GM12878 (cell line): ENCODE measurements around the gene SATB2. TPM values are rescaled to one million over a fixed set of nuclear protein-coding genes. Genes with fewer than 3 reads are reported as not detected.

Experiments used
- ATAC-seq: fragments of 200-7000 bp; cut with Tn5 transposase; 3 replicates; pipeline ENCODE4 v1.9.1; 2020; ENCODE audit warnings: mild to moderate bottlenecking, moderate library complexity
- BruUV-seq: library from RNA; stranded (reverse); fragments of 400-500 nt; replicated peaks from 2 replicates; lab custom pipeline; 2021; lab: Mats Ljungman, UMichigan
- CTCF ChIA-PET: fragments of 300-600 bp; sonication (Branson Sonifier 250); formaldehyde crosslinking; extraction: SDS; loops from one replicate; lab custom pipeline; 2021; ENCODE audit warnings: inconsistent platforms; lab: Yijun Ruan, JAX
- POLR2A ChIA-PET: fragments of 350-600 bp; formaldehyde crosslinking; extraction: SDS; loops from one replicate; lab custom pipeline; 2021; ENCODE audit warnings: inconsistent platforms; lab: Charles Lee
- RAD21 ChIA-PET: fragments of 300-600 bp; sonication (Branson Sonifier 250); formaldehyde crosslinking; loops from one replicate; lab custom pipeline; 2023; ENCODE audit warnings: antibody characterized with exemption; ENCODE audit not compliant: unreplicated experiment; lab: Charles Lee
- SMC1A ChIA-PET: fragments of 300-600 bp; sonication (Branson Sonifier 250); formaldehyde crosslinking; loops from one replicate; lab custom pipeline; 2023; ENCODE audit not compliant: unreplicated experiment, uncharacterized antibody; lab: Charles Lee
- DNase-seq: peaks from one replicate; pipeline ENCODE4 v3.0.0-alpha.2; 2011; ENCODE audit warnings: low read depth, low spot score
- FAIRE-seq: peaks from 3 replicates; lab custom pipeline; 2011; peaks lifted over from hg19 to GRCh38; lab: Jason Lieb, UNC
- H2AFZ ChIP-seq: 2 replicates; pipeline ENCODE4 v1.6.0; 2011; ENCODE audit warnings: low read depth, low read length, control low read depth; ENCODE audit not compliant: control insufficient read depth
- H3K27ac ChIP-seq: 2 replicates; pipeline ENCODE4 v1.5.1; 2011; ENCODE audit warnings: control low read depth; ENCODE audit not compliant: control insufficient read depth, insufficient read depth
- H3K27me3 ChIP-seq, 2 experiments: replicated peaks in 1 of 2; 2 replicates each; pipeline versions ENCODE4 v1.6.0 to v1.6.1; 2011; ENCODE audit warnings: low read length in 1 of 2; ENCODE audit not compliant: control insufficient read depth in 2 of 2, insufficient read depth in 2 of 2
- H3K36me3 ChIP-seq, 2 experiments: 2 replicates each; pipeline ENCODE4 v1.5.1; 2011; ENCODE audit warnings: low read length in 1 of 2; ENCODE audit not compliant: control insufficient read depth in 2 of 2, insufficient read depth in 2 of 2
- H3K4me1 ChIP-seq: 2 replicates; pipeline ENCODE4 v1.6.1; 2011; ENCODE audit warnings: mild to moderate bottlenecking, low read length, moderate library complexity, mixed read lengths; ENCODE audit not compliant: control insufficient read depth, insufficient read depth
- H3K4me2 ChIP-seq: 2 replicates; pipeline ENCODE4 v1.6.0; 2011; ENCODE audit warnings: control low read depth; ENCODE audit not compliant: control insufficient read depth, insufficient read depth
- H3K4me3 ChIP-seq: fragments of 200-600 bp; sonication (generic); 2 replicates; pipeline ENCODE4 v1.5.1; 2016
- H3K79me2 ChIP-seq: 2 replicates; pipeline ENCODE4 v1.6.0; 2011; ENCODE audit warnings: low read length; ENCODE audit not compliant: control insufficient read depth, insufficient read depth
- H3K9ac ChIP-seq: 2 replicates; pipeline ENCODE4 v1.8.0; 2011; ENCODE audit warnings: low read length, control low read depth, mixed read lengths; ENCODE audit not compliant: control insufficient read depth, insufficient read depth
- H3K9me3 ChIP-seq: replicated peaks from 3 replicates; pipeline ENCODE4 v1.5.1; 2011; ENCODE audit warnings: mild to moderate bottlenecking, low read length; ENCODE audit not compliant: control insufficient read depth, insufficient read depth
- H4K20me1 ChIP-seq: 2 replicates; pipeline ENCODE4 v1.6.0; 2011; ENCODE audit not compliant: control insufficient read depth, insufficient read depth
- BACH1 ChIP-seq: fragments of 450-650 bp; IDR thresholded peaks from 2 replicates; pipeline ENCODE4 v1.6.1; 2017; ENCODE audit warnings: mild to moderate bottlenecking, borderline replicate concordance
- BCL11A ChIP-seq: IDR thresholded peaks from 2 replicates; pipeline ENCODE4 v1.6.1; 2011; ENCODE audit warnings: low read depth, low read length
- CREB1 ChIP-seq: IDR thresholded peaks from 2 replicates; pipeline ENCODE4 v1.6.1; 2012; ENCODE audit warnings: low read depth, mild to moderate bottlenecking, inconsistent platforms
- FOXK2 ChIP-seq: fragments of 450-650 bp; IDR thresholded peaks from 2 replicates; pipeline ENCODE4 v1.6.1; 2017; ENCODE audit warnings: mild to moderate bottlenecking, moderate library complexity
- LARP7 ChIP-seq: fragments of 450-650 bp; IDR thresholded peaks from 2 replicates; pipeline ENCODE4 v1.6.1; 2017; ENCODE audit warnings: mild to moderate bottlenecking
- MYB ChIP-seq: fragments of 150-350 bp; IDR thresholded peaks from 2 replicates; pipeline ENCODE4 v1.6.1; 2014; ENCODE audit warnings: mild to moderate bottlenecking, low read depth, low read length, borderline replicate concordance
- PML ChIP-seq: IDR thresholded peaks from 2 replicates; pipeline ENCODE4 v1.6.1; 2012; ENCODE audit warnings: low read length, inconsistent platforms
- SIX5 ChIP-seq: IDR thresholded peaks from 2 replicates; pipeline ENCODE4 v1.6.1; 2011; ENCODE audit warnings: mild to moderate bottlenecking, low read depth, low read length, moderate library complexity; ENCODE audit not compliant: severe bottlenecking
- SKIL ChIP-seq: fragments of 450-650 bp; IDR thresholded peaks from 2 replicates; pipeline ENCODE4 v1.6.1; 2017; ENCODE audit warnings: mild to moderate bottlenecking, low read depth, inconsistent platforms; ENCODE audit not compliant: poor library complexity, severe bottlenecking
- ZBED1 ChIP-seq: IDR thresholded peaks from 2 replicates; pipeline ENCODE4 v1.6.1; 2016; ENCODE audit warnings: borderline replicate concordance
- WGBS: methylation state at CpG from one replicate; pipeline ENCODE4 v1.1.6; 2016; ENCODE audit warnings: low lambda C conversion rate; ENCODE audit not compliant: insufficient replicate concordance, insufficient coverage; ENCODE audit errors: missing lambda C conversion rate; 5-methylcytosine and 5-hydroxymethylcytosine counted together
- in situ Hi-C: fragments of 300-500 bp; cut with MboI; formaldehyde crosslinking; loops from 9 replicates; pipeline ENCODE4 v1.14.3; 2018; ENCODE audit warnings: mixed read lengths
- intact Hi-C: fragments of 100-400 bp; cut with micrococcal nuclease; formaldehyde crosslinking; loops from one replicate; pipeline ENCODE4 v1.14.2; 2022; ENCODE audit not compliant: unreplicated experiment
- polyA plus RNA-seq, 11 experiments: library from polyadenylated mRNA; depleted of rRNA in 4 of 11; unstranded in 6 of 11; stranded (reverse) in 5 of 11; fragments of >200 nt; fragmentation: Nextera tagmentation in 4 of 11; fragmentation: Illumina TruSeq in 1 of 11; extraction: Ambion mirVana in 4 of 11; extraction: Trizol in 1 of 11; gene quantifications; 1 replicate in 1 of 11; 2 replicates in 10 of 11; pipeline versions ENCODE4 v1.2.1 to v1.2.3, GENCODE V29; 2011 to 2016; ENCODE audit warnings: inconsistent platforms in 2 of 11, missing spikeins in 2 of 11, low read depth in 1 of 11
- total RNA-seq, 4 experiments: library from RNA; depleted of rRNA in 3 of 4; stranded (reverse); fragments of >200 nt in 3 of 4; fragmentation: Illumina TruSeq in 1 of 4; extraction: Trizol in 1 of 4; gene quantifications; 2 replicates each; pipeline versions ENCODE4 v1.2.1 to v1.2.3, GENCODE V29; 2013 to 2021
- TF ChIP-seq, protein P1 (sequence below): fragments of 450-650 bp; IDR thresholded peaks from 2 replicates; pipeline ENCODE4 v1.6.1; 2017; ENCODE audit warnings: borderline replicate concordance

Gene SATB2
- total and polyA plus RNA-seq, 10 of the 15 experiments (the other 5 are each of a cell fraction or from before 2014, with no cell fraction given): 0.03 to 0.56 (median 0.08) TPM; not detected in 3

- Histone ChIP-seq H3K27ac (no peak overlapping the region), H3K9ac (no peak overlapping the region), H3K4me2 (no peak overlapping the region), H3K4me3 (no peak overlapping the region), H3K36me3 (no peaks in the 10 kb centered on the region), H3K79me2 (no peaks in the 10 kb centered on the region), H3K27me3 (peaks cover 18 to 40% of the 10 kb centered on the region in 2 experiments), H2AFZ (no peak overlapping the region), H4K20me1 (no peaks in the 10 kb centered on the region; the same call in 1 of the 2 replicates), H3K4me1 (no peaks in the 10 kb centered on the region), H3K9me3 (no peaks in the 10 kb centered on the region; the same call in 2 of the 3 replicates)
- ATAC-seq: no peak
- ChIA-PET POLR2A (no interaction called here), RAD21 (interaction anchor here (1.4 kb wide), 1 partner anchor 18 kb away, joined by 3 read pairs; no protein-coding TSS in a partner anchor), CTCF (interaction anchor here (0.6 to 1.8 kb wide), 6 partner anchors 13 to 1152 kb away, joined by 3 to 7 read pairs (median 4); no protein-coding TSS in a partner anchor), SMC1A (no interaction called here)
- TF ChIP-seq, protein P1, sequence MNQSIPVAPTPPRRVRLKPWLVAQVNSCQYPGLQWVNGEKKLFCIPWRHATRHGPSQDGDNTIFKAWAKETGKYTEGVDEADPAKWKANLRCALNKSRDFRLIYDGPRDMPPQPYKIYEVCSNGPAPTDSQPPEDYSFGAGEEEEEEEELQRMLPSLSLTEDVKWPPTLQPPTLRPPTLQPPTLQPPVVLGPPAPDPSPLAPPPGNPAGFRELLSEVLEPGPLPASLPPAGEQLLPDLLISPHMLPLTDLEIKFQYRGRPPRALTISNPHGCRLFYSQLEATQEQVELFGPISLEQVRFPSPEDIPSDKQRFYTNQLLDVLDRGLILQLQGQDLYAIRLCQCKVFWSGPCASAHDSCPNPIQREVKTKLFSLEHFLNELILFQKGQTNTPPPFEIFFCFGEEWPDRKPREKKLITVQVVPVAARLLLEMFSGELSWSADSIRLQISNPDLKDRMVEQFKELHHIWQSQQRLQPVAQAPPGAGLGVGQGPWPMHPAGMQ: no peak
- TF ChIP-seq CREB1 (no peak), FOXK2 (no peak), PML (no peak), BACH1 (no peak), SIX5 (no peak), MYB (no peak), LARP7 (no peak), SKIL (no peak), BCL11A (no peak), ZBED1 (no peak)
- no peak for FAIRE-seq
- no TSS peak for BruUV-seq
- WGBS: 22% methylated on average over 23 of the region's 23 CpGs
- in situ Hi-C loops: no loop called here
- no peak for DNase-seq
- intact Hi-C loops: no loop called here
These were observed 9.5 kb upstream of the SATB2 start for GRCh38 chr2:199467066-199467822.
